ENCODE results near the gene KEL. TPM values are rescaled to one million over a fixed set of nuclear protein-coding genes. Genes with fewer than 3 reads are reported as not detected.

The KEL gene
- total and polyA plus RNA-seq, 3 donors from 2014 or later: 52.1 to 124 (median 124) TPM

DNA sequence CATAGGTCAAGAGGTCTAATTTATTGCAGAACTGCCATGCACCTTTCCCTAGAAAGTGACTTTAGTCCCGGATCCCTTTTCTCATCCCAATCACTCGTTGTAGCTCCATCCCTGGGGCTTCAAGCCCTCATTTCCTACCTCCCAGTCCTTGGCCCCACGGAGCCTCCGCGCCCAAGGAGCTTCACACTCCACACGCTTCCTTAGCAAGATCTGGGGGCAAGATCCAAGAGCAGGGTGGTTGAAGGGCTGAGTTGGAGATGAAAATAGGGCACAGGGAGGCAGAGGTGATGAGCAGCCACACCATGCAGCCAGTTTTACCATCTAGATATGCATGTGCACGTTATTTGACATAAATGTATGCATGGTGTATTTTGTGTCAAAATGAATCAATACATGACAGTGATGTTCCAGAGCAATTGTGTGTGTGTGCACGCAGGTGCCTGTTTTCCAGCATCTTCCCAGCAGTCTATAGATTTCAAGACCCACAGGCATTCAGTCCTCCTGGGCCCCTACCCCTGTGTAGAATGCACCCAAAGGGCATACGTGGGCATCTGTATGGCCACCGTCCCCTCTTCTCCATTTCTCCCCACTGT lies 70.6 kb downstream of the KEL start:
- Histone ChIP-seq H3K27ac (no peak overlapping the region), H3K27me3 (no peaks in the 10 kb centered on the region), H3K36me3 (ENCODE audit: low read depth, missing control alignments) (no peaks in the 10 kb centered on the region), H3K9me3 (no peaks in the 10 kb centered on the region), H3K4me3 (no peak overlapping the region), H3K4me1 (no peaks in the 10 kb centered on the region)
- TF ChIP-seq, protein P1, sequence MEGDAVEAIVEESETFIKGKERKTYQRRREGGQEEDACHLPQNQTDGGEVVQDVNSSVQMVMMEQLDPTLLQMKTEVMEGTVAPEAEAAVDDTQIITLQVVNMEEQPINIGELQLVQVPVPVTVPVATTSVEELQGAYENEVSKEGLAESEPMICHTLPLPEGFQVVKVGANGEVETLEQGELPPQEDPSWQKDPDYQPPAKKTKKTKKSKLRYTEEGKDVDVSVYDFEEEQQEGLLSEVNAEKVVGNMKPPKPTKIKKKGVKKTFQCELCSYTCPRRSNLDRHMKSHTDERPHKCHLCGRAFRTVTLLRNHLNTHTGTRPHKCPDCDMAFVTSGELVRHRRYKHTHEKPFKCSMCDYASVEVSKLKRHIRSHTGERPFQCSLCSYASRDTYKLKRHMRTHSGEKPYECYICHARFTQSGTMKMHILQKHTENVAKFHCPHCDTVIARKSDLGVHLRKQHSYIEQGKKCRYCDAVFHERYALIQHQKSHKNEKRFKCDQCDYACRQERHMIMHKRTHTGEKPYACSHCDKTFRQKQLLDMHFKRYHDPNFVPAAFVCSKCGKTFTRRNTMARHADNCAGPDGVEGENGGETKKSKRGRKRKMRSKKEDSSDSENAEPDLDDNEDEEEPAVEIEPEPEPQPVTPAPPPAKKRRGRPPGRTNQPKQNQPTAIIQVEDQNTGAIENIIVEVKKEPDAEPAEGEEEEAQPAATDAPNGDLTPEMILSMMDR (IDR thresholded peaks at IDR 0.05): no peak
- no peak for TF ChIP-seq POLR2A (IDR thresholded peaks at IDR 0.05)
- intact Hi-C loops (cut with DNase I; ENCODE audit: low total_unique reads): no loop called here
- 84 to 85% methylated on average over 10 of the region's 10 CpGs for WGBS, 2 donors
- no peak for DNase-seq

Other genes with a start within 250 kb of the KEL start
- not detected for gene PRSS1, start 212.9 kb downstream of the KEL start, total RNA-seq
- gene PRSS1, start 212.9 kb downstream of the KEL start, polyA plus RNA-seq (ENCODE audit: insufficient read depth, low read depth, low replicate concordance): not detected
- gene PRSS2, start 191.4 kb downstream of the KEL start, total RNA-seq: not detected
- gene PRSS2, start 191.4 kb downstream of the KEL start, polyA plus RNA-seq (ENCODE audit: insufficient read depth, low read depth, low replicate concordance): not detected
- gene EPHB6, start 107.3 kb downstream of the KEL start, total RNA-seq: 10 to 100 TPM; 47.3 to 52.0 TPM
- gene EPHB6, start 107.3 kb downstream of the KEL start, polyA plus RNA-seq (ENCODE audit: insufficient read depth, low read depth, low replicate concordance): 38.1 TPM
- 1 to 10 TPM; 2.2 to 4.5 TPM for gene TRPV6, start 76.6 kb downstream of the KEL start, total RNA-seq
- 2.6 TPM for gene TRPV6, start 76.6 kb downstream of the KEL start, polyA plus RNA-seq (ENCODE audit: insufficient read depth, low read depth, low replicate concordance)
- gene TRPV5, start 28.6 kb downstream of the KEL start, total RNA-seq: 1 to 10 TPM; 1.4 to 2.1 TPM
- 0.57 TPM for gene TRPV5, start 28.6 kb downstream of the KEL start, polyA plus RNA-seq (ENCODE audit: insufficient read depth, low read depth, low replicate concordance)
- gene LLCFC1, start 22.9 kb downstream of the KEL start, total RNA-seq: 10 to 100 TPM; 14.1 to 38.5 TPM
- 73.2 TPM for gene LLCFC1, start 22.9 kb downstream of the KEL start, polyA plus RNA-seq (ENCODE audit: insufficient read depth, low read depth, low replicate concordance)
- gene OR9A2, start 64.8 kb upstream of the KEL start, total RNA-seq: 1 to 10 TPM in 1 of 2 donors, under 1 TPM in 1; 0.99 to 3.5 TPM
- not detected for gene OR9A2, start 64.8 kb upstream of the KEL start, polyA plus RNA-seq (ENCODE audit: insufficient read depth, low read depth, low replicate concordance)
- not detected for gene OR6V1, start 90.0 kb upstream of the KEL start, total RNA-seq
- gene OR6V1, start 90.0 kb upstream of the KEL start, polyA plus RNA-seq (ENCODE audit: insufficient read depth, low read depth, low replicate concordance): not detected
- gene PIP, start 169.7 kb upstream of the KEL start, total RNA-seq: not detected
- gene PIP, start 169.7 kb upstream of the KEL start, polyA plus RNA-seq (ENCODE audit: insufficient read depth, low read depth, low replicate concordance): not detected
- not detected for gene TAS2R39, start 221.1 kb upstream of the KEL start, total RNA-seq
- not detected for gene TAS2R39, start 221.1 kb upstream of the KEL start, polyA plus RNA-seq (ENCODE audit: insufficient read depth, low read depth, low replicate concordance)